HS-27A (cell line): ENCODE results near the gene SANBR.

ENCODE experiments used
- DNase-seq: peaks from one replicate; pipeline ENCODE4 v3.0.0-alpha.2; 2012; ENCODE audit warnings: low read depth, missing footprints

Gene SANBR

GRCh38 chr2:61090386-61090921 lies 24.8 kb downstream of the SANBR start:
- no peak for DNase-seq

- DNase-seq, result no peak
Measured at GRCh38 chr2:61091485-61091884, 25.8 kb downstream of the SANBR start.

- DNase-seq, result no peak
Measured at GRCh38 chr2:61096438-61096837, 30.8 kb downstream of the SANBR start.

- no peak for DNase-seq
Measured at GRCh38 chr2:61100801-61101200, 35.1 kb downstream of the SANBR start.

GRCh38 chr2:61109291-61109690 lies 43.6 kb downstream of the SANBR start:
- DNase-seq, result no peak

- DNase-seq, result no peak
Measured at GRCh38 chr2:61111708-61112107, 46.0 kb downstream of the SANBR start.

GRCh38 chr2:61114147-61114546 lies 48.5 kb downstream of the SANBR start:
- DNase-seq, result no peak
